ENCODE data around the gene SYNE3.

The SYNE3 gene

GRCh38 chr14:95486875-95487668 lies 29.4 kb downstream of the SYNE3 start:
- H3K4me3 ChIP-seq (replicated peaks; ENCODE audit: low read depth, low read length): no peak overlapping the region
- no peak for DNase-seq (ENCODE audit: extremely low read depth, low read depth)
- TF ChIP-seq, protein P1, sequence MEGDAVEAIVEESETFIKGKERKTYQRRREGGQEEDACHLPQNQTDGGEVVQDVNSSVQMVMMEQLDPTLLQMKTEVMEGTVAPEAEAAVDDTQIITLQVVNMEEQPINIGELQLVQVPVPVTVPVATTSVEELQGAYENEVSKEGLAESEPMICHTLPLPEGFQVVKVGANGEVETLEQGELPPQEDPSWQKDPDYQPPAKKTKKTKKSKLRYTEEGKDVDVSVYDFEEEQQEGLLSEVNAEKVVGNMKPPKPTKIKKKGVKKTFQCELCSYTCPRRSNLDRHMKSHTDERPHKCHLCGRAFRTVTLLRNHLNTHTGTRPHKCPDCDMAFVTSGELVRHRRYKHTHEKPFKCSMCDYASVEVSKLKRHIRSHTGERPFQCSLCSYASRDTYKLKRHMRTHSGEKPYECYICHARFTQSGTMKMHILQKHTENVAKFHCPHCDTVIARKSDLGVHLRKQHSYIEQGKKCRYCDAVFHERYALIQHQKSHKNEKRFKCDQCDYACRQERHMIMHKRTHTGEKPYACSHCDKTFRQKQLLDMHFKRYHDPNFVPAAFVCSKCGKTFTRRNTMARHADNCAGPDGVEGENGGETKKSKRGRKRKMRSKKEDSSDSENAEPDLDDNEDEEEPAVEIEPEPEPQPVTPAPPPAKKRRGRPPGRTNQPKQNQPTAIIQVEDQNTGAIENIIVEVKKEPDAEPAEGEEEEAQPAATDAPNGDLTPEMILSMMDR (IDR thresholded peaks at IDR 0.05; ENCODE audit: low read depth, low read length, missing control alignments): no peak

GRCh38 chr14:95485222-95485819 lies 31.1 kb downstream of the SYNE3 start:
- no peak overlapping the region for H3K4me3 ChIP-seq (replicated peaks; ENCODE audit: low read depth, low read length)
- no peak for DNase-seq (ENCODE audit: extremely low read depth, low read depth)
- TF ChIP-seq, protein P1 (IDR thresholded peaks at IDR 0.05; ENCODE audit: low read depth, low read length, missing control alignments): no peak

DNA sequence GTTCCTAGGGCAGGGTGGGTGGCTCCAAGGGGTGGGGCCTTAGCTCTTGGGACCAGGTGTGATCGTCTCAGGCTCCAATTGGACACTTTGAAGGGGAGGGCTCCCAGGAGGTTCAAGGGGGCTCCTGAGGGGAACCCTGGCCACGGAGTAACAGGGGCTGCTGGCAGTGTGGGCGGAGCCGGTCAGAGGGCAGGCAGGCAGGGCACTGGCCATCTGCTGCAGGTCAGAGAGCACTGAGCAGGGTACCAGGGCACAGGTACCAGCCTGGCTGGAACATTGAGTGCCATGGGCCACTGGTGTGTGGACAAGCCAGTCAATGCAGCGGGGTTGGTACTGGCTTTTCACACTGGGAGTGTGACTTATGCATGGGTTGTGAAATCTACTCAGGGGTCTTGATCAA lies 32.2 kb downstream of the SYNE3 start:
- DNase-seq (ENCODE audit: extremely low read depth, low read depth): no peak
- no peak overlapping the region for H3K4me3 ChIP-seq (replicated peaks; ENCODE audit: low read depth, low read length)
- TF ChIP-seq, protein P1 (IDR thresholded peaks at IDR 0.05; ENCODE audit: low read depth, low read length, missing control alignments): no peak

GRCh38 chr14:95483309-95484165 lies 32.9 kb downstream of the SYNE3 start:
- peak; percentile 97 for DNase-seq (ENCODE audit: extremely low read depth, low read depth)
- H3K4me3 ChIP-seq (replicated peaks; ENCODE audit: low read depth, low read length): no peak overlapping the region
- TF ChIP-seq, protein P1 (IDR thresholded peaks at IDR 0.05; ENCODE audit: low read depth, low read length, missing control alignments): no peak

GRCh38 chr14:95482627-95483308 lies 33.7 kb downstream of the SYNE3 start:
- no peak for DNase-seq (ENCODE audit: extremely low read depth, low read depth)
- TF ChIP-seq, protein P1 (IDR thresholded peaks at IDR 0.05; ENCODE audit: low read depth, low read length, missing control alignments): no peak
- no peak overlapping the region for H3K4me3 ChIP-seq (replicated peaks; ENCODE audit: low read depth, low read length)

GRCh38 chr14:95481391-95482022 lies 34.9 kb downstream of the SYNE3 start:
- DNase-seq (ENCODE audit: extremely low read depth, low read depth): no peak
- no peak overlapping the region for H3K4me3 ChIP-seq (replicated peaks; ENCODE audit: low read depth, low read length)
- TF ChIP-seq, protein P1 (IDR thresholded peaks at IDR 0.05; ENCODE audit: low read depth, low read length, missing control alignments): no peak

Measured in HFF-Myc (cell line).